Occipital lobe (tissue), 2 donors: Measurements from ENCODE around the gene PLSCR3. TPM values are rescaled to one million over a fixed set of nuclear protein-coding genes. Genes with fewer than 3 reads are reported as not detected.

Source experiments
- DNase-seq: peaks from one replicate; lab custom pipeline; 2025; lab: John Stamatoyannopoulos, UW
- total RNA-seq: library from RNA; depleted of rRNA; stranded (reverse); fragments of >200 nt; gene quantifications from one replicate; pipeline ENCODE4 v1.2.3, GENCODE V29; 2014

PLSCR3 gene
- 10.0 TPM for total RNA-seq

DNA sequence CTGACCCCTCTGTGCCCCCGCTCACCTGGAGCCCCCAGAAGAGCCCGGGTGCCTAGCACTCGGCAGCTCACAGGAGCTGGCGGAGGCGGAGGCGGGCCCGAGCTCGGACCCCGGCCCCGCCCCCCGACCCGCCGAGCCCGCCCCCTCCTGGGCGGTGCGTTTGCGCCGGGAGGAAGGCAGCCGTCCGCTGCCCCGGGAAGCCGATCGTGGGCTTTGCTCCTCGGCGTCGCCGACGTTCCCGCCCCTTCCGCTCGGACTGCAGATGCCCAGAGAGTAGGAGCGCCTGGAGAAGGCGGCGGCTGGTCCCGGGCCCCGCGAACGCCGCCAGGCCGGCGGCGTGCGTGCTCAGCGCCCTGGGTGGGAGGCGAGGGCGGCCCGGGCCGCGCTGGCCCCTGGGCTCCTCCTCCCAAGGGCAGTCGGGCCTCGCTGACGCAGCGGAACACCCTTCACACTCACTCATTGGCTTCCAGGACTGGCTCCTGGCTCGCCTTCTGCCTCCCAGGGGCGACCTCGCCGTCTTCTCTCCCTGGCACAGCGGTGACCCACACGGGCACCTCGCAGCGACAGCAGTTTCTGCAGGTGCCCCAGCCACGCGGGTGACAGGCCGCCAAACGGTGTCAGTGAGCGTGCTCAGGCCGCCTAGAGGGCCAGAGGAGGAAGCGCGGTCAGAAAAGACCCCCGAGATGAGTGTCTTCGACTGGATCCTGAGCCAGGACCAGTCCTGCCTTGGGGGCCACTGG, at the start of gene PLSCR3:
PLSCR3 (minus strand) TSS at position 74 of the 740 bp plus-strand sequence. CDS start 415 bp downstream, outside the sequence.
- DNase-seq = peak; percentile 76

DNA sequence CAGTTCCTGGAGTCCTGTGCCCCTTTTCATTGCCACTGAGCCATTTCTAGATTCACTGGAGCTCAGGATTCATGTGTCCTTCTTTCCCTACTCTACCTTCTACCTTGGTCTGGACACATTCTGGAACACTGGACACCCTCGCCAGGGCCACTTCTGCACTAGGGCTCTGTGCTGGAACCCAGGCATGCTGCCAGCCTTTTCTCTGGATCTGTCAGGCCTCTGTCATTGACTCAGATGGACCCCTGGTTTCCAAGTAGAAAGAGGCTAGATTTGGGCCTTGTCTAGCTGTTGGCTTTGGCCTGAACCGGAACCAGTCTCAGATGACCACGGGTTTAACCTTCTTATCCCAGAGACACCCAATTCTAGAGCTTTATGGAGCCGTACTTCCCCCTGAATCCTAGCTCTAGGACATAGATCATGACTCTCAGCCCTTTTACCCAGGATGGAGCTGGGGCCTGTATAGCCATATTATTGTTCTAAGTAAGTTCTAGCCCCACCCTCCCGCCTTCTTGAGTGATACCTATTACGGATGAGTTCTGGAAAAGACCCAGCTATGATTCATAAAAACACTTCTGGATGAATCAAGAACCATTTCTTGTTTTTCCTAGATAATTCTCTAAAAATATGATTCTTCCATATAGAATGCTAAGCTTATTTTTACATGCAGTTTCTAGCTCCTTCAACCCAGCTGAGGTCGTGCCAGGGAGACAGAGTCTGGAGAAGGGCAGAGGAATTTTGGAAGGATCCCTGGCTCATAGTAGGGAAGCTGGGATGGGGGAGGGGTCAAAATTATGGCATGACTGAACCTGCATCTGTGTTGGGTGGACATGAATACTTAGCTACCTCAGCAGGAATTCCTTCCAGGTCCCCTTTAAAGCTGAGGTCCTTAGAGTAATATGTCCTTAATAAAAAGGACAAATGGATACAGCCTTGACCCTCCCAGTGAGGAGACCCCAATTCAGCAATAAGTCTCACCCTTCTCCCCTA, 49.5 kb upstream of the PLSCR3 start:
- no peak for DNase-seq

DNA sequence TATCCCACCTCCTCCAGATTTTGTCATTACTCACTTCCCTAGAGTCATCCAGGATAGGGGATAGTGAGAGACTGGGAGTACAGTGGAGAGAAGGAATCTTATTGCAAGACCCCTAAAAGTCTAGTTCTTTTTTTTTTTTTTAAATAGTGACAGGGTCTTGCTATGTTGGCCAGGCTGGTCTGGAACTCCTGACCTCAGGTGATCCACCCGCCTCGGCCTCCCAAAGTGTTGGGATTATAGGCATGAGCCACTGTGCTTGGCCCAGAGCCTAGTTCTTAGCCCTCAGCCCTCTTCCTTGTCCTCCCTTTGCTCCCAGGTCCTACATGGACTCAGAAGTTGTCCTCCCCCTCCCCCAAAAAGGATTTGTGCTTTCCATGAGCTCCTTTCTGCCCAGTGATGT, 47.8 kb upstream of the PLSCR3 start:
- DNase-seq = no peak

DNA sequence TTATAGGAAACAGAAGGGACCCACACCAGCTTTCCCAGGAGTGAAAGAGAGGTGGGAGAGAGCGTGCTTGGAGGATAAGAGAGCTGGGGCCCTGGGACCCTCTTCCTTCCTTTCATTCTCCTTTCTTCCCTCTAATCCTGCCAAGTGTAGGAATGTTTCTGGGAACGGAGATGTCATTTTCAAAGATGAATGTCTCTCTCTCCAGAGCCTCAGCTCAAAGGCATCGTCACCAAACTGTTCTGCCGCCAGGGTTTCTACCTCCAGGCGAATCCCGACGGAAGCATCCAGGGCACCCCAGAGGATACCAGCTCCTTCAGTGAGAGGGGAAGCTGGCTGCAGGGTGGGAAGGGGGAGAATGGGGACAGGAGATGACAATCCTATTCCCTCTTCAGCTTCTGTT, 46.9 kb upstream of the PLSCR3 start:
- DNase-seq = no peak

DNA sequence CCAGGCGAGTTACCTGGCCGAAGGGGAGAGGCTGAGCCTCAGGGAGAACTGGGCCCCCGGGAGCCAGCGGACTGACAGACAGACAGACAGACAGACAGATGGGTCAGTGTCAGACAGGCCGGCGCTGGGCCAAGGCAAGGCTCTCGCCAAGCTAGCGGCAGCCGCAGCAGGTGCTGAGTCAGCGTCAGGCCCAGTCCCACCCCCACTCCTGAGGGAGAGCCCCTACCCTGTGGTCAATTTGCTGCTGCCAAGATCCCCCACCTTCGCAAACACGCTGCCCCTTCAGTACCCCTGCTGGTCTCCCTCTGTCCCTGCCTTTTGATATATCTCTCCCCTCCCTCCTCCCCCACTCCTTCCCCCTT, 46.5 kb upstream of the PLSCR3 start:
- no peak for DNase-seq

DNA sequence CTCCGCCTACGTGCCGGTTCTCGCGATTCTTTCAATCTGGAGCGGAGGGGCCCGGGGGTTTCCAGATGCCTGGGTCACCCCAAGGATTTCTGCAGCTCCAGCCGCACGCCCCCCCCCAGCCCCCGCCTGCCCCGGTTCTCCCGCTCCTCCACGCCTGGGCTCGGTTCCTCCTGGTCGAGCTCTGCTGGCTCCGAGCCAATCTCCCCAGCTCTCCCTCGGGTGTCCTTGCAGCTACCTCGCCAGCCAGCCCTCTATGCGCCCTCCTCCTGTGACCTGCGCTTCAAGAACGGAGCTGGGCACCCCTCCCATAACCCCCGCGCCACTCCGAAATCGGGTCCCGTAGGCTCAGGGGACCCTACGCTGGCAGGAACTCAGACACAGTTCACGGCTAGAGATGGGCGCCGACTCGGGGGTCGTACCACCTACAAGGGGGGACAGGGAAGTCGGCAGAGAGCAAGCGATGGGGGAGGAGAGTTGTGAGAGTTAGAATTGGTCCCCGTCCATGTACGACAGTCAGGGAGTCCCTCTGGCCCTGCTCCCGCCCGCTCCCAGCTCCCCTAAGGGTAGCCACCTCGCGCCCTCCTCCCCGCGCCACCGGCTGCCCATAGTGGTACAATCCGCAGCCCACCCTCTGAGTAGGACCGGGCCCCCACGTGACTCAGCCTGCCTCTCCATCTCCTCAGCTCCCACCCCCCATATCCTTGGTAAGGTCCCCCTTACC, 45.9 kb upstream of the PLSCR3 start:
- DNase-seq = no peak

DNA sequence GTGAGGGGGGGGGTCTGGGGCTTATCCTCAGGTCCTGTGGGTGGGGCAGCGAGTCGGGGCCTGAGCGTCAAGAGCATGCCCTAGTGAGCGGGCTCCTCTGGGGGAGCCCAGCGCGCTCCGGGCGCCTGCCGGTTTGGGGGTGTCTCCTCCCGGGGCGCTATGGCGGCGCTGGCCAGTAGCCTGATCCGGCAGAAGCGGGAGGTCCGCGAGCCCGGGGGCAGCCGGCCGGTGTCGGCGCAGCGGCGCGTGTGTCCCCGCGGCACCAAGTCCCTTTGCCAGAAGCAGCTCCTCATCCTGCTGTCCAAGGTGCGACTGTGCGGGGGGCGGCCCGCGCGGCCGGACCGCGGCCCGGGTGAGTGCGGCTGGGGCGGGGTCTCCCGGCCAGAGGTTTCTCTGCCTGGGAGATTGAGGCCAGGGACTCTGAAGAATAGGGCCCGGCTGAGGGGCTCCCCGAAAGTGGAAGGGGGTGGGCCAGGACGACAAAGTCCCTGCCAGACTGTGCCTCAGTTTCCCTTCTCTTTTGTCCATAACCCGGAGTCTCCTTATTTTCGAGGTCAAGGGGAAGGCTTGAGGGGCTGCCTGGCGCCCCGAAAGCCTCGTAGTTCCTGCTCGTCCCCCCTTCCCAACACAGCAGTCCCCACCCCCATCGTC, 45.3 kb upstream of the PLSCR3 start, which contains the start of gene FGF11:
FGF11 (plus strand) TSS at position 51 of the 651 bp plus-strand sequence; CDS start at position 160, 109 bp downstream.
- DNase-seq = no peak

DNA sequence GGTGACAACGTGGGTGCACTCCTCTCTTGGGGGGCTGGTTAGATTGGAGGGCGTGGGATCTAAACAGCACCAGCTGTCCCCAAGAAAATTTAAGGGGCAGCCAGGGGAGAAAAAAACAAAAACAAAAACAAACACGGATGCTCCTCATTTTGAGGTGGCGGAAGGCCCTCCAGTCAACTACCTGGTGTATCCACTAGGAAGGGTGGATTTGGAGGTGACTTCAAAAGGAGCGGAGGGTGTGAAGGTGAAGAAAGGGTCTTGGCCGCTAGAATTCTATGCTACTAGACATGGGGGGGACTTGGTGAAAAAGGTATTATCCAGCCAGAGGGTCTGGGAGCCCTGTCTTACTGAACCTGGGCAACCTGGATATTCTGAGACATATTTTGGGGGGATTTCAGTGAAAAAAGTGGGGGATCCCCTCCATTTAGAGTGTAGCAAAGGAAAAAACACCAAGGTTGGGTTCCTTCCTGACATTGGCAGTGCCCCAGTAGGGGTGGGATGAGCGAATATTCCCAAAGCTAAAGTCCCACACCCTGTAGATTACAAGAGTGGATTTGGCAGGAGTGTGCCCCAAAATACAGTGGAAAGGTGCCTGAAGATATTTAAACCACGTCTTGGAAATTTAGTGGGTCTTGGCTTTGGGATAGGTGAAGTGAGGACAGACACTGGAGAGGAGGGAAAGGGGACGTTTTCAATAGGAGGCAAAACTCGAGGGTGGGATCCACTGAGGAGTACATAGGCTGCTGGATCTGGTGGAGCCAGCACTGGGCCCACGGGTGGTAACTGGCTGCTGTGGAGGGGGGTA, 44.5 kb upstream of the PLSCR3 start:
- no peak for DNase-seq

DNA sequence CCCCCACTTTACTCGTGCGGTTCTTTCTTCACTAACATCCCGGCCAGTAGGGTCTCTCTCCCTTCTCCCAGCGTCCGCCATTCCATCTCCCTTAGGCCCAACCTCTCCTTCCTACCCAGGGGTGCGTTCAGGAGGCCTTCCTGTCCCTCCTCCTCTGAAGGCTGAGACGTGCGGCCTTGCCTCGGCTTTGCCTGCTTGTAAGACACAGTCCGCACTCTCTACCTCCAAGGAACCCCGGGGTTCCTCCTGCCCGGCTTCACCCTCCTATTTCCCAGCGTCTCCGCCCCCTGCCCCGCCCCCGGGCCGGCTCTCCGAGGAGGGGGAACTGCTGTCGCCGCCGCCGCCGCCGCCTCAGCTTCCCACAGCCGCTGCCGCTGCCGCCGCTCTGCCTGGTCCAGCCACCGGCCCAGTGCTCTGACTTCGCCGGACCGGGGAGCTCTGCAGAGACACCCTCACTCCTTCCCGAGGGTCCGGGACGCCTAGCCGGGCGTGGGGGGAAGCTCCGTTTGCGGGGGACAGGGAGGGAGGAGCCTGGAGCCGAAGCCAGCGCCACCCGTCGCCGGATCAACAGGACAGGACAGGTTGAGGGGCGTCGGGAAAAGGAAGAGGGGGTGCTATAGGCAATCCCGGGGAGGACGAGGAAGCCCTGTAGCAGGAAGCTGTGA, 43.8 kb upstream of the PLSCR3 start:
- no peak for DNase-seq

DNA sequence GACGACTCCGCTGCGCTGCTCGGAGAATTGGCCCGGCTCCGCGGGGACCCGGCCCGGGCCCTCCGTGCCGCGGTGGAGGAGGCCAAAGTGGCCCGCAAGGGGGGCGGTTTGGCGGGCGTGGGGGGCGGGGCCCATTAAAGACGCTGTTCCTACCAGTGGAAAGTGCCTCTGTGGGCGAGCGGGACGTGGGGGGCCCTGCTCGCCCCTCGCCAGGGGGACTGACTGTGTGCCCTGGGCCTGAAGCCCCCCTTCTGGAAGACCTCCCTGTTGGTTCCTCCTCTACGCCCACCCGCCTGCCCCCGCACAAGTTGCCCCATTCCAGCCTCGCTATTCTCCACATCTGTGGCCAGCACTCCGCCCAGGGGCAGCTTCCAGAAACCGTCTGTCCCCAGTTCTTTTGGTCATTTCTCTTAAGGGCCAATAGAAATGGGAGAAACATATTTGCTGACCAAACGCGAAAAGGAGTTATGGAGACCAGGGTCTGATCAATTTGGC, 43.1 kb upstream of the PLSCR3 start:
- DNase-seq = no peak

DNA sequence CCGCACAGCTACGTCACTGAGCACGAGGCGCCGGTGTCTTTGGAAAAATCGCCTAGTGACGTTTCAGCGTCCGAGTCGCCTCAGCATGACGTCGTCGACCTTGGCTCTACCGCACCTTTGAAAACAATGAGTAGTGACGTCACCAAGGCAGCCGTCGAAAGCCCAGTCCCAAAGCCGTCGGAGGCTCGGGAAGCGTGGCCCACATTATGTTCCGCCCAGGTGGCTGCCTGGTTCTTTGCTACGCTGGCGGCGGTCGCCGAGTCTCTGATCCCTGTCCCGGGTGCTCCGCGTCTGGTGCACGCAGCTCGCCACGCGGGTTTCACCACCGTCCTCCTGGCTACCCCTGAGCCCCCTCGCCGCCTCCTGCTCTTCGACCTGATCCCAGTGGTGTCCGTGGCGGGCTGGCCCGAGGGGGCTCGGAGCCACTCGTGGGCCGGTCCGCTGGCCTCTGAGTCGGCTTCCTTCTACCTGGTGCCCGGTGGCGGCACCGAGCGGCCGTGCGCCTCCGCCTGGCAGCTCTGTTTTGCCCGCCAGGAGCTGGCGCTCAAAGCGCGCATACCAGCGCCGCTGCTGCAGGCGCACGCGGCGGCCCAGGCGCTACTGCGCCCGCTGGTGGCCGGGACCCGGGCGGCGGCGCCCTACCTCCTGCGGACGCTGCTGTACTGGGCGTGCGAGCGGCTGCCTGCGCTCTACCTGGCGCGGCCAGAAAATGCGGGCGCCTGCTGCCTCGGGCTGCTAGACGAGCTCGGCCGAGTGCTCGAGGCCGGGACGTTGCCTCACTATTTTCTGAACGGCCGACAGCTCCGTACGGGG, 42.4 kb upstream of the PLSCR3 start:
- no peak for DNase-seq

DNA sequence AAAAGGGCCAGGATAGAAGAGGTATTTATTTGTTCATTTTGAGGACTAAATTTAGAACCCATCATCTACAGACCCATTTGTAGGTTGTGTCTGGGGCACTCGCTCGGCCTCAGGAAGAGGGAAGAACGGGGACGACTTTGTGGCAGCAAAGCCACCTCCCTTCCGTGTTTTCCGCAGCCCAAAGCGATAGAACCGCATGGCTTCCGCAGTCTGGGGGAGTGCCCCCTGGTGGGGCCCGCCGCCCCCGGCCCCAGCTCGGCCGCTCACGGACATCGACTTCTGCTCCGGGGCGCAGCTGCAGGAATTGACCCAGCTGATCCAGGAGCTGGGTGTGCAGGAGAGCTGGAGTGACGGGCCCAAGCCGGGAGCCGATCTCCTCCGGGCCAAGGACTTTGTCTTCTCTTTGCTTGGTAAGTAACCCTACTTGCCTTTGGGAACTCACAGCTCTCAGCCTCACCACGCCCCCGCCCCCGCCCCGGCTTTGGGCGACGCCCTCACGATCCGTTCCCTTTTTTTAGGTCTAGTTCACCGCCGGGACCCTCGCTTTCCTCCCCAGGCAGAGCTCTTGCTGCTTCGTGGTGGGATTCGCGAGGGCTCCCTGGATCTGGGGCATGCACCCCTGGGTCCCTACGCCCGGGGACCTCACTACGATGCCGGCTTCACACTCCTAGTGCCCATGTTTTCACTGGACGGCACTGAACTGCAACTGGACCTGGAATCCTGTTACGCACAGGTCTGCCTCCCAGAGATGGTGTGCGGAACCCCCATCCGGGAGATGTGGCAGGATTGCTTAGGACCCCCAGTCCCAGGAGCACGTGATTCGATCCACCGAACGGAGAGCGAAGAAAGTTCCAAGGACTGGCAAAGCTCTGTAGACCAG, 41.6 kb upstream of the PLSCR3 start:
- no peak for DNase-seq

DNA sequence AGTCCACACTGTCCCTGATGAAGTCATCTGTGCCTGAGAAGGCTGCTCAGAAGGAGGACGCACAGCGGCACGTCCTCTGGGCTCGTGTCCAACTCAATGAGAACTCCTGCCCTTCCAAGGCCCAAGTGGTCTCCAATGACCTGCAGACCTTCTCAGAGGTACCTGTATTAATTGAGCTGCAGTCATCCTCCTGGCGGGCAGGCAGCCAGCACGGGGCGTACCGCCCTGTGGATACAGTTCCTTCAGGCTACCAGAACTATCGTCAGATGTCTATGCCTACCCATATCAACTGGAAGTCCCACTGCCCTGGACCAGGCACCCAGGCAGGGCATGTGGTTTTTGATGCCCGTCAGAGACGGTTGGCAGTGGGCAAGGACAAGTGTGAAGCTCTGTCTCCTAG, 38.0 kb upstream of the PLSCR3 start:
- no peak for DNase-seq

DNA sequence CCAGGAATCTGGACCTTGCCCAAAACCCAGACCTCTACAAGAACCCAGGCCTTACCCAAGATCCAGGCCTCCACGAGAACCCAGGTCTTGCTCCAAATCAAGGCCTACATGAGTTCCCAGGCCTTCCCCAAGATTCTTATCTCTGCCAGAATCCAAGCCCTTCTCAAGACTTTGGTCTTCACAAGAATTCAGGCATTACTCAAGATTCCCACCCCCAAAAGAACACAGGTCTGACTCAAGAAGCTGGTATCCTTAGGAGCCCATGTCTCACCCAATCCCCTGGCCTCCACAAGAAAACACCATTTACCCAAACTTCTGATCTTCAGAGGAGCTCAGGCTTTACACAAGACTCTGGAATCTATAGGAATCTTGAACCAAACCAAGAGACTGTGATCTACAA, 36.9 kb upstream of the PLSCR3 start:
- DNase-seq = no peak

DNA sequence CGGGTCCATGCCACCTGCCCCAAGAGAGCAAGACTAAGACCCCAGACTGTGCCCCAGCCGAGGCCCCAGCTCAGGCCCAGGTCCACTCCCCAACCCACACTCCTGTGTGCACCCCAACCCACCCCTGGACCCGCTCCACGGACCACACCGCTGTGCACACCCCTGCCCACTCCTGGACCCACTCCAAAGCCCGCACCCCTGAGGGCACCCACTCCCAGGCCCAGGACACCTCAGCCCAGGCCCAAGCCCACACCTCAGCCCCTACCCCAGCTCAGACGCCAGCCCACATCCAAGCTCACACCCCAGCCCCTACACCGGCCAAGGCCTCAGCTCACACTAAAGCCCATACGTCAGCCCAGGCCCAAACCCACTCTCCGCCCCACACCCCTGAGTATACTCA, 35.4 kb upstream of the PLSCR3 start:
- no peak for DNase-seq

DNA sequence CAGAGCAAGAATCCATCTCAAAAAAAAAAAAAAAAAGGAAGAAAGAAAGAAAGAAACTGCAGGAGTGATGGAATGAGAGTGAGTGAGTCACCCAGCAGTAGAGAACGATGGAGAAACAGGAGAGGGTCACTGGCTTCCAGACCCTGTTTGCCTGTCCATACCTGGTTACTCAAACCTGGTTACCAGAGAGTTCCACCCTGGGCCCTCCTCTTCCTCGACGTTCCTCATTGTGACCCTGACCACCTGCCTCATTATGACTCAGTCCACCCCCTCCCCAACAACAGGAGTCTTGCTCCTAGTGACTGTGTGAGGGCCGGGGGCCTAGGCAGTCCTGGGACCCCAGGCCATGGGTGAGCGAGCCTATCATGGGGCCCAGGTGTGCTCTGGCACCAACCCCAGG, 34.2 kb upstream of the PLSCR3 start, which contains the start of gene SPEM3:
SPEM3 (plus strand) TSS at position 301 of the 400 bp plus-strand sequence; CDS start at position 347, 46 bp downstream.
- no peak for DNase-seq

DNA sequence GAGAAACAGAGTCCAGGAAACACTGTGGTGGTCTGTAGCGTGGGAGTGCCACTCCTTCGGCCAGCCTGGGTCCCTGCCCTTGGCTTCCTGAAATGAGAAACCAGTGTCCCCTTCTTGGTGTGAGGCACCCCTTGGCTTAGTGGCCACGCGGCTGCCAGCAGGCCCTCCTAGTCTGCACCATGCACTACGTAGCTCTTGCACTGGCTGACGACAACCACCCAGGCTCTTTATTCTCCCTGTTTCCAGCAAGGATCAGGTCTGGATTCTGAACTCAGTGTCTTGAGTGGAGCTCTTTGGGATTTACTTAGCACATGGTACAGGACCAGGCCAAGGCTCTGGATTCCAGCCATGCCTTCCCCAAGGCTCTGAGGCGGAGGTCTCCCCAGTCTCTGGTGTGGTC, 33.2 kb upstream of the PLSCR3 start:
- no peak for DNase-seq
